Measurements from ENCODE around the gene MED19. TPM values are rescaled to one million over a fixed set of nuclear protein-coding genes. Genes with fewer than 3 reads are reported as not detected.
A peak's percentile ranks its signal among the peaks of the same experiment; 100 is the strongest.

The MED19 gene
- total and polyA plus RNA-seq, 2 donors (not counting 1 experiment from before 2014, with no cell fraction given): 16.0 to 28.9 TPM

GRCh38 chr11:57741132-57742086, 29.4 kb upstream of the MED19 start, which contains the start of gene SELENOH:
TSS of gene SELENOH (plus strand) at chr11:57741491. CDS start at chr11:57741596, 105 bp downstream.
- Histone ChIP-seq H4K20me1 (ENCODE audit: control insufficient read depth, extremely low read depth, insufficient read depth, low read length) (no peaks in the 10 kb centered on the region), H3K4me3 (replicated peaks in 1 of 4; ENCODE audit: control extremely low read depth in 1 of 4, insufficient read depth in 1 of 4, low read depth in 3 of 4, low read length in 4 of 4) (peak within 1 kb of the TSS; percentile 74 to 98 (median 90)), H3K9me3 (ENCODE audit: control insufficient read depth, insufficient read depth, low read depth, low read length) (no peaks in the 10 kb centered on the region), H3K79me2 (ENCODE audit: control insufficient read depth, insufficient read depth, low read length) (peaks cover 15% of the 10 kb centered on the region), H3K27me3 (ENCODE audit: control insufficient read depth, insufficient read depth, low read length) (no peaks in the 10 kb centered on the region), H3K4me2 (ENCODE audit: extremely low read depth, insufficient read depth, low read length) (peak within 1 kb of the TSS; percentile 92), H3K4me1 (ENCODE audit: control insufficient read depth, extremely low read depth, insufficient read depth, low read length) (peaks cover 3% of the 10 kb centered on the region), H3K27ac (ENCODE audit: insufficient read depth, low read length) (peak within 1 kb of the TSS; percentile 85), H3K9ac (ENCODE audit: insufficient read depth, low read length) (peak within 1 kb of the TSS; percentile 97), H2AFZ (ENCODE audit: low read length) (peak within 1 kb of the TSS; percentile 79), H3K36me3 (ENCODE audit: control insufficient read depth, insufficient read depth, low read length) (peaks cover 15% of the 10 kb centered on the region)
- TF ChIP-seq CTCF (conservative IDR thresholded peaks at IDR 0.05 in 1 of 2, IDR thresholded peaks at IDR 0.05 in 1 of 2; ENCODE audit: low read depth in 1 of 2, low read length in 2 of 2) (no peak), EZH2 (IDR thresholded peaks at IDR 0.05; ENCODE audit: low read length, missing control alignments) (no peak)
- peak; percentile 97 to 99 for DNase-seq (ENCODE audit: low read depth in 2 of 2)

- no peak overlapping the region for H2AFZ ChIP-seq (ENCODE audit: low read length)
- no peak overlapping the region for H3K9ac ChIP-seq (ENCODE audit: insufficient read depth, low read length)
- H3K4me1 ChIP-seq (ENCODE audit: control insufficient read depth, extremely low read depth, insufficient read depth, low read length): no peaks in the 10 kb centered on the region
- no peak overlapping the region for H3K4me2 ChIP-seq (ENCODE audit: extremely low read depth, insufficient read depth, low read length)
- no peaks in the 10 kb centered on the region for H3K27me3 ChIP-seq (ENCODE audit: control insufficient read depth, insufficient read depth, low read length)
- DNase-seq (ENCODE audit: low read depth in 2 of 2): no peak
- no peak overlapping the region for H3K4me3 ChIP-seq (replicated peaks in 1 of 4; ENCODE audit: control extremely low read depth in 1 of 4, insufficient read depth in 1 of 4, low read depth in 3 of 4, low read length in 4 of 4)
- peaks cover 6% of the 10 kb centered on the region for H3K36me3 ChIP-seq (ENCODE audit: control insufficient read depth, insufficient read depth, low read length)
- no peak overlapping the region for H3K27ac ChIP-seq (ENCODE audit: insufficient read depth, low read length)
- TF ChIP-seq EZH2 (IDR thresholded peaks at IDR 0.05; ENCODE audit: low read length, missing control alignments): no peak
- TF ChIP-seq CTCF (conservative IDR thresholded peaks at IDR 0.05 in 1 of 2, IDR thresholded peaks at IDR 0.05 in 1 of 2; ENCODE audit: low read depth in 1 of 2, low read length in 2 of 2): no peak
- no peaks in the 10 kb centered on the region for H4K20me1 ChIP-seq (ENCODE audit: control insufficient read depth, extremely low read depth, insufficient read depth, low read length)
- no peaks in the 10 kb centered on the region for H3K9me3 ChIP-seq (ENCODE audit: control insufficient read depth, insufficient read depth, low read depth, low read length)
- H3K79me2 ChIP-seq (ENCODE audit: control insufficient read depth, insufficient read depth, low read length): peaks cover 9% of the 10 kb centered on the region
These were observed 23.7 kb upstream of the MED19 start for GRCh38 chr11:57735619-57736298.

- H3K36me3 ChIP-seq (ENCODE audit: control insufficient read depth, insufficient read depth, low read length): no peaks in the 10 kb centered on the region
- no peak overlapping the region for H3K27ac ChIP-seq (ENCODE audit: insufficient read depth, low read length)
- no peak for DNase-seq (ENCODE audit: low read depth in 2 of 2)
- H3K4me3 ChIP-seq (replicated peaks in 1 of 4; ENCODE audit: control extremely low read depth in 1 of 4, insufficient read depth in 1 of 4, low read depth in 3 of 4, low read length in 4 of 4): no peak overlapping the region
- H3K9me3 ChIP-seq (ENCODE audit: control insufficient read depth, insufficient read depth, low read depth, low read length): no peaks in the 10 kb centered on the region
- H3K79me2 ChIP-seq (ENCODE audit: control insufficient read depth, insufficient read depth, low read length): peaks cover 23% of the 10 kb centered on the region
- TF ChIP-seq CTCF (conservative IDR thresholded peaks at IDR 0.05 in 1 of 2, IDR thresholded peaks at IDR 0.05 in 1 of 2; ENCODE audit: low read depth in 1 of 2, low read length in 2 of 2) (no peak), EZH2 (IDR thresholded peaks at IDR 0.05; ENCODE audit: low read length, missing control alignments) (no peak)
- no peaks in the 10 kb centered on the region for H3K4me1 ChIP-seq (ENCODE audit: control insufficient read depth, extremely low read depth, insufficient read depth, low read length)
- no peaks in the 10 kb centered on the region for H3K27me3 ChIP-seq (ENCODE audit: control insufficient read depth, insufficient read depth, low read length)
- no peak overlapping the region for H2AFZ ChIP-seq (ENCODE audit: low read length)
- H3K9ac ChIP-seq (ENCODE audit: insufficient read depth, low read length): no peak overlapping the region
- H3K4me2 ChIP-seq (ENCODE audit: extremely low read depth, insufficient read depth, low read length): no peak overlapping the region
- H4K20me1 ChIP-seq (ENCODE audit: control insufficient read depth, extremely low read depth, insufficient read depth, low read length): no peaks in the 10 kb centered on the region
These were observed 20.6 kb upstream of the MED19 start for GRCh38 chr11:57732661-57733060.

Data from fibroblast of lung (primary cell).